Smooth muscle cell of the brain vasculature (primary cell): ENCODE results near the gene COX4I2.
A peak's percentile ranks its signal among the peaks of the same experiment; 100 is the strongest.
"Not testable (repeated sequence)": the region's sequence is repeated elsewhere in the genome, so short reads cannot be mapped to it uniquely, and the experiment has no call there.

Experiments used
- DNase-seq: peaks from one replicate; pipeline ENCODE4 v3.0.0-alpha.2; 2012; ENCODE audit warnings: low read depth, low spot score

COX4I2 gene

GRCh38 chr20:31653561-31653960 is 15.8 kb downstream of the COX4I2 start:
- no peak for DNase-seq

GRCh38 chr20:31654534-31654933 is 16.8 kb downstream of the COX4I2 start:
- DNase-seq, result no peak

GRCh38 chr20:31661625-31662371 is 24.1 kb downstream of the COX4I2 start:
- peak; percentile 46 for DNase-seq

- DNase-seq, result no peak
Observed at GRCh38 chr20:31662372-31662854, 24.7 kb downstream of the COX4I2 start.

- no peak for DNase-seq
Observed at GRCh38 chr20:31663524-31663837, 25.8 kb downstream of the COX4I2 start.

GRCh38 chr20:31663838-31664695 is 26.4 kb downstream of the COX4I2 start:
- DNase-seq, result no peak

- no peak for DNase-seq
Observed at GRCh38 chr20:31664696-31665354, 27.1 kb downstream of the COX4I2 start.

GRCh38 chr20:31665753-31666152 is 28.0 kb downstream of the COX4I2 start:
- no peak for DNase-seq

GRCh38 chr20:31666258-31667042 is 28.7 kb downstream of the COX4I2 start:
- DNase-seq, result no peak

GRCh38 chr20:31667315-31668285 is 29.9 kb downstream of the COX4I2 start:
- DNase-seq, result no peak

GRCh38 chr20:31668944-31669343 is 31.2 kb downstream of the COX4I2 start:
- DNase-seq, result not testable (repeated sequence)

GRCh38 chr20:31669876-31670275 is 32.2 kb downstream of the COX4I2 start:
- DNase-seq, result no peak

- DNase-seq, result no peak
Observed at GRCh38 chr20:31670371-31671228, 32.9 kb downstream of the COX4I2 start.

GRCh38 chr20:31671324-31671723 is 33.6 kb downstream of the COX4I2 start:
- no peak for DNase-seq

- DNase-seq, result no peak
Observed at GRCh38 chr20:31673435-31673834, 35.7 kb downstream of the COX4I2 start.

GRCh38 chr20:31673943-31674463 is 36.3 kb downstream of the COX4I2 start:
- no peak for DNase-seq

GRCh38 chr20:31674895-31675827 is 37.4 kb downstream of the COX4I2 start:
- no peak for DNase-seq
